Right atrium auricular region (tissue), 2 donors: ENCODE measurements around the gene FBXL3. TPM values are rescaled to one million over a fixed set of nuclear protein-coding genes. Genes with fewer than 3 reads are reported as not detected.

Experiments used
- DNase-seq: peaks from one replicate; pipeline ENCODE4 v3.0.0-alpha.2; 2019; ENCODE audit warnings: low spot score
- H3K27ac ChIP-seq, 2 donors: fragments of 200-600 bp; sonication (generic); 1 replicate in 1 of 2; 2 replicates in 1 of 2; pipeline ENCODE4 v1.5.1; 2016 to 2019
- H3K27me3 ChIP-seq, 2 donors: fragments of 200-600 bp; sonication (generic); one replicate each; pipeline versions ENCODE4 v1.5.1 to v1.6.0; 2017 to 2019
- H3K36me3 ChIP-seq: fragments of 200-600 bp; sonication (generic); one replicate; pipeline ENCODE4 v1.5.1; 2016
- H3K4me1 ChIP-seq, 2 donors: fragments of 200-600 bp; sonication (generic); one replicate each; pipeline versions ENCODE4 v1.5.1 to v1.6.0; 2017 to 2019
- H3K4me3 ChIP-seq, 2 donors: fragments of 200-600 bp; sonication (generic); 1 replicate in 1 of 2; 2 replicates in 1 of 2; pipeline ENCODE4 v1.5.1; 2017 to 2019; ENCODE audit warnings: mild to moderate bottlenecking in 1 of 2, moderate library complexity in 1 of 2
- H3K9me3 ChIP-seq, 2 donors: fragments of 200-600 bp; sonication (generic); one replicate each; pipeline ENCODE4 v1.5.1; 2019
- total RNA-seq, 2 donors: library from RNA; depleted of rRNA; stranded (reverse); fragments of >200 nt; gene quantifications; one replicate each; pipeline ENCODE4 v1.1.0, GENCODE V29; 2016
- TF ChIP-seq, protein P1 (sequence below), 2 donors: fragments of 200-600 bp; sonication (generic); IDR thresholded peaks; one replicate each; pipeline ENCODE4 v1.5.1; 2019; ENCODE audit warnings: antibody characterized with exemption in 2 of 2

The FBXL3 gene
- total RNA-seq, 2 donors from 2014 or later, result 47.2 to 48.1 TPM

- no peak for DNase-seq
- H3K27me3 ChIP-seq, result no peaks in the 10 kb centered on the region
- TF ChIP-seq, protein P1, sequence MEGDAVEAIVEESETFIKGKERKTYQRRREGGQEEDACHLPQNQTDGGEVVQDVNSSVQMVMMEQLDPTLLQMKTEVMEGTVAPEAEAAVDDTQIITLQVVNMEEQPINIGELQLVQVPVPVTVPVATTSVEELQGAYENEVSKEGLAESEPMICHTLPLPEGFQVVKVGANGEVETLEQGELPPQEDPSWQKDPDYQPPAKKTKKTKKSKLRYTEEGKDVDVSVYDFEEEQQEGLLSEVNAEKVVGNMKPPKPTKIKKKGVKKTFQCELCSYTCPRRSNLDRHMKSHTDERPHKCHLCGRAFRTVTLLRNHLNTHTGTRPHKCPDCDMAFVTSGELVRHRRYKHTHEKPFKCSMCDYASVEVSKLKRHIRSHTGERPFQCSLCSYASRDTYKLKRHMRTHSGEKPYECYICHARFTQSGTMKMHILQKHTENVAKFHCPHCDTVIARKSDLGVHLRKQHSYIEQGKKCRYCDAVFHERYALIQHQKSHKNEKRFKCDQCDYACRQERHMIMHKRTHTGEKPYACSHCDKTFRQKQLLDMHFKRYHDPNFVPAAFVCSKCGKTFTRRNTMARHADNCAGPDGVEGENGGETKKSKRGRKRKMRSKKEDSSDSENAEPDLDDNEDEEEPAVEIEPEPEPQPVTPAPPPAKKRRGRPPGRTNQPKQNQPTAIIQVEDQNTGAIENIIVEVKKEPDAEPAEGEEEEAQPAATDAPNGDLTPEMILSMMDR (IDR thresholded peaks at IDR 0.05), result no peak
- H3K27ac ChIP-seq, result peak overlapping the region in 1 of 2 donors; percentile 8
- H3K4me3 ChIP-seq, result no peak overlapping the region
- no peaks in the 10 kb centered on the region for H3K9me3 ChIP-seq
- H3K36me3 ChIP-seq, result peaks cover 54% of the 10 kb centered on the region
- H3K4me1 ChIP-seq, result peaks cover 0 to 17% of the 10 kb centered on the region in 2 donors
Observed at GRCh38 chr13:77001963-77002587, 24.9 kb downstream of the FBXL3 start.

- H3K4me1 ChIP-seq, result peaks cover 0 to 17% of the 10 kb centered on the region in 2 donors
- H3K36me3 ChIP-seq, result peaks cover 55% of the 10 kb centered on the region
- H3K9me3 ChIP-seq, result no peaks in the 10 kb centered on the region
- TF ChIP-seq, protein P1 (IDR thresholded peaks at IDR 0.05), result no peak
- H3K4me3 ChIP-seq, result no peak overlapping the region
- no peaks in the 10 kb centered on the region for H3K27me3 ChIP-seq
- no peak for DNase-seq
- no peak overlapping the region for H3K27ac ChIP-seq
Observed at GRCh38 chr13:77001540-77001939, 25.4 kb downstream of the FBXL3 start.

- Histone ChIP-seq H3K36me3 (peaks cover 58% of the 10 kb centered on the region), H3K27me3 (no peaks in the 10 kb centered on the region), H3K9me3 (no peaks in the 10 kb centered on the region), H3K4me1 (peaks cover 0 to 17% of the 10 kb centered on the region in 2 donors), H3K27ac (no peak overlapping the region), H3K4me3 (no peak overlapping the region)
- TF ChIP-seq, protein P1 (IDR thresholded peaks at IDR 0.05), result no peak
- DNase-seq, result no peak
Observed at GRCh38 chr13:77000475-77000874, 26.5 kb downstream of the FBXL3 start.

GRCh38 chr13:76994281-76994680 is 32.7 kb downstream of the FBXL3 start:
- H3K27me3 ChIP-seq, result no peaks in the 10 kb centered on the region
- TF ChIP-seq, protein P1 (IDR thresholded peaks at IDR 0.05), result no peak
- DNase-seq, result no peak
- no peak overlapping the region for H3K4me3 ChIP-seq
- H3K4me1 ChIP-seq, result peaks cover 0 to 22% of the 10 kb centered on the region in 2 donors
- peaks cover 25% of the 10 kb centered on the region for H3K36me3 ChIP-seq
- no peak overlapping the region for H3K27ac ChIP-seq
- no peaks in the 10 kb centered on the region for H3K9me3 ChIP-seq

GRCh38 chr13:76993473-76993872 is 33.5 kb downstream of the FBXL3 start:
- Histone ChIP-seq H3K27ac (peak overlapping the region; percentile 96 to 97), H3K4me1 (peaks cover 0 to 22% of the 10 kb centered on the region in 2 donors), H3K4me3 (no peak overlapping the region), H3K9me3 (no peaks in the 10 kb centered on the region), H3K27me3 (no peaks in the 10 kb centered on the region), H3K36me3 (peaks cover 18% of the 10 kb centered on the region)
- TF ChIP-seq, protein P1 (IDR thresholded peaks at IDR 0.05), result no peak
- DNase-seq, result no peak

DNA sequence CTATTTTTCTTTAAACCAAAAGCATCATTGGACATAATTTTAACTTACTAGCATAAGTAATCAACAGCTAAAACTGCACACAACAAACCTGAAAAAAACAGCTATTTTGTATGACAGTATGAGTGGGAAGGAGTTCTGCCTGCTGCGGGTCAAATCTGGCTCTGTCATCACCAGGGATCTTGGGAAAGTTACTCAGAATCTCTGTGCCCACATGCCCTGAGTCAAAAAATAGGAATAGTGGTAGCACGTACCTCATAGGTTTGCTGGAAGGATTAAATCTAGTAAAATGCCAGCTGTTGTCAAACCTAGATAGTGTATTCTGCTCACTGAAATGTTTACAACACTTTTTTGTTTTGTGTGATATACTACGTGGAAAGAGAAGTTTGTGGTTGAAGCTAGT is 33.9 kb downstream of the FBXL3 start:
- Histone ChIP-seq H3K4me3 (peak overlapping the region; percentile 83 to 87), H3K27me3 (no peaks in the 10 kb centered on the region), H3K27ac (peak overlapping the region; percentile 96 to 97), H3K4me1 (peaks cover 0 to 22% of the 10 kb centered on the region in 2 donors), H3K9me3 (no peaks in the 10 kb centered on the region), H3K36me3 (peaks cover 13% of the 10 kb centered on the region)
- TF ChIP-seq, protein P1 (IDR thresholded peaks at IDR 0.05), result no peak
- no peak for DNase-seq
